Small intestine (tissue), 7 donors: ENCODE measurements around the gene RGS18. TPM values are rescaled to one million over a fixed set of nuclear protein-coding genes. Genes with fewer than 3 reads are reported as not detected.
"Not testable (repeated sequence)": the region's sequence is repeated elsewhere in the genome, so short reads cannot be mapped to it uniquely, and the experiment has no call there.

Source experiments
- DNase-seq, 2 donors: peaks; one replicate each; pipeline versions ENCODE4 v3.0.0 to v3.0.0-alpha.2; 2013
- FAIRE-seq: peaks from 2 replicates; lab custom pipeline; 2012; peaks lifted over from hg19 to GRCh38; lab: Jason Lieb, UNC
- H3K27ac ChIP-seq, 3 donors: one replicate each; pipeline ENCODE4 v1.5.1; 2013; ENCODE audit warnings: low read length in 2 of 3, mild to moderate bottlenecking in 2 of 3, control low read depth in 1 of 3, inconsistent platforms in 1 of 3, low read depth in 1 of 3, moderate library complexity in 1 of 3
- H3K27me3 ChIP-seq, 3 donors: one replicate each; pipeline ENCODE4 v1.6.1; 2013; ENCODE audit warnings: low read length in 3 of 3, inconsistent platforms in 1 of 3; ENCODE audit not compliant: control insufficient read depth in 3 of 3, insufficient read depth in 3 of 3
- H3K36me3 ChIP-seq, 3 donors: one replicate each; pipeline ENCODE4 v1.6.1; 2013; ENCODE audit warnings: low read length in 3 of 3, inconsistent platforms in 1 of 3, low read depth in 1 of 3, mild to moderate bottlenecking in 1 of 3, moderate library complexity in 1 of 3; ENCODE audit not compliant: control insufficient read depth in 3 of 3, insufficient read depth in 2 of 3
- H3K4me1 ChIP-seq, 3 donors: one replicate each; pipeline ENCODE4 v1.6.1; 2013; ENCODE audit warnings: low read length in 2 of 3, inconsistent platforms in 1 of 3, low read depth in 1 of 3, mild to moderate bottlenecking in 1 of 3, moderate library complexity in 1 of 3; ENCODE audit not compliant: control insufficient read depth in 3 of 3, insufficient read depth in 2 of 3
- H3K4me3 ChIP-seq, 3 donors: one replicate each; pipeline ENCODE4 v1.5.1; 2013; ENCODE audit warnings: low read length in 3 of 3, control low read depth in 1 of 3, inconsistent platforms in 1 of 3, low read depth in 1 of 3, mild to moderate bottlenecking in 1 of 3, moderate library complexity in 1 of 3
- H3K9me3 ChIP-seq, 2 donors: one replicate each; pipeline ENCODE4 v1.6.1; 2013; ENCODE audit warnings: low read depth in 1 of 2, low read length in 1 of 2; ENCODE audit not compliant: control insufficient read depth in 2 of 2, insufficient read depth in 1 of 2
- WGBS, 3 donors: extraction: QIAGEN DNeasy Blood & Tissue Kit; methylation state at CpG; one replicate each; pipeline ENCODE4 v1.1.7; 2013; 5-methylcytosine and 5-hydroxymethylcytosine counted together
- polyA plus RNA-seq, 4 donors: library from polyadenylated mRNA; stranded (reverse) in 3 of 4; unstranded in 1 of 4; fragments of 200-250 nt in 3 of 4; fragments of 120-200 nt in 1 of 4; gene quantifications; one replicate each; pipeline versions ENCODE4 v1.2.1 to v1.2.3, GENCODE V29; 2013
- donor health status: healthy with polysubstance abuse.
- donor health status: control.
- donor health status: control.
- donor health status: Bipolar disorder and iron deficiency.
- donor health status: healthy.

The RGS18 gene
- polyA plus RNA-seq, 4 donors: 0.48 to 4.9 (median 2.5) TPM

GRCh38 chr1:192130175-192130574 lies 28.1 kb upstream of the RGS18 start:
- no peak overlapping the region for H3K4me3 ChIP-seq
- H3K9me3 ChIP-seq: no peaks in the 10 kb centered on the region
- FAIRE-seq: no peak
- no peaks in the 10 kb centered on the region for H3K4me1 ChIP-seq
- H3K36me3 ChIP-seq: no peaks in the 10 kb centered on the region
- H3K27me3 ChIP-seq: no peaks in the 10 kb centered on the region
- no peak for DNase-seq
- H3K27ac ChIP-seq: no peak overlapping the region
- WGBS, 3 donors: 61 to 72% (median 72%) methylated on average over 1 of the region's 1 CpG

GRCh38 chr1:192130865-192131264 lies 27.4 kb upstream of the RGS18 start:
- H3K36me3 ChIP-seq, DNase-seq, H3K4me3 ChIP-seq, H3K27ac ChIP-seq, H3K27me3 ChIP-seq, FAIRE-seq, H3K4me1 ChIP-seq, H3K9me3 ChIP-seq: not testable (repeated sequence)
- 83 to 92% (median 85%) methylated on average over 5 of the region's 5 CpGs for WGBS, 3 donors

- FAIRE-seq: no peak
- no peak for DNase-seq
- no peaks in the 10 kb centered on the region for H3K4me1 ChIP-seq
- no peak overlapping the region for H3K4me3 ChIP-seq
- no peak overlapping the region for H3K27ac ChIP-seq
- no peaks in the 10 kb centered on the region for H3K9me3 ChIP-seq
- H3K36me3 ChIP-seq: no peaks in the 10 kb centered on the region
- WGBS, 3 donors: 51 to 78% (median 77%) methylated on average over 4 of the region's 4 CpGs
- H3K27me3 ChIP-seq: no peaks in the 10 kb centered on the region
Measured at GRCh38 chr1:192131914-192132313, 26.3 kb upstream of the RGS18 start.

GRCh38 chr1:192133350-192133926 lies 24.8 kb upstream of the RGS18 start:
- H3K4me1 ChIP-seq: no peaks in the 10 kb centered on the region
- no peaks in the 10 kb centered on the region for H3K36me3 ChIP-seq
- no peaks in the 10 kb centered on the region for H3K27me3 ChIP-seq
- no peak overlapping the region for H3K4me3 ChIP-seq
- no peak overlapping the region for H3K27ac ChIP-seq
- DNase-seq (no peak), FAIRE-seq (no peak)
- H3K9me3 ChIP-seq: no peaks in the 10 kb centered on the region
- 92 to 98% (median 94%) methylated on average over 1 of the region's 1 CpG for WGBS, 3 donors

- H3K27ac ChIP-seq: no peak overlapping the region
- no peak overlapping the region for H3K4me3 ChIP-seq
- DNase-seq: no peak
- H3K9me3 ChIP-seq: no peaks in the 10 kb centered on the region
- no peaks in the 10 kb centered on the region for H3K4me1 ChIP-seq
- H3K27me3 ChIP-seq: no peaks in the 10 kb centered on the region
- H3K36me3 ChIP-seq: no peaks in the 10 kb centered on the region
- no peak for FAIRE-seq
- WGBS, 3 donors: 78 to 86% (median 84%) methylated on average over 1 of the region's 1 CpG
Measured at GRCh38 chr1:192140382-192140781, 17.9 kb upstream of the RGS18 start.

GRCh38 chr1:192147221-192147620 lies 11.0 kb upstream of the RGS18 start:
- Histone ChIP-seq H3K9me3 (no peaks in the 10 kb centered on the region), H3K4me3 (no peak overlapping the region), H3K36me3 (no peaks in the 10 kb centered on the region), H3K4me1 (no peaks in the 10 kb centered on the region), H3K27ac (no peak overlapping the region), H3K27me3 (no peaks in the 10 kb centered on the region)
- DNase-seq: no peak
- no peak for FAIRE-seq
- 67 to 69% (median 68%) methylated on average over 3 of the region's 3 CpGs for WGBS, 3 donors

GRCh38 chr1:192147696-192148095 lies 10.6 kb upstream of the RGS18 start:
- Histone ChIP-seq H3K4me3 (no peak overlapping the region), H3K9me3 (no peaks in the 10 kb centered on the region), H3K4me1 (no peaks in the 10 kb centered on the region), H3K27ac (no peak overlapping the region), H3K27me3 (no peaks in the 10 kb centered on the region), H3K36me3 (no peaks in the 10 kb centered on the region)
- FAIRE-seq (no peak), DNase-seq (no peak)
- 68 to 74% (median 69%) methylated on average over 1 of the region's 1 CpG for WGBS, 3 donors

GRCh38 chr1:192151176-192151575 lies 7.1 kb upstream of the RGS18 start:
- Histone ChIP-seq H3K36me3 (no peaks in the 10 kb centered on the region), H3K27me3 (no peaks in the 10 kb centered on the region), H3K27ac (no peak overlapping the region), H3K4me1 (no peaks in the 10 kb centered on the region), H3K9me3 (no peaks in the 10 kb centered on the region), H3K4me3 (no peak overlapping the region)
- 22 to 63% (median 32%) methylated on average over 2 of the region's 2 CpGs for WGBS, 3 donors
- no peak for DNase-seq
- no peak for FAIRE-seq

GRCh38 chr1:192153276-192153675 lies 5.0 kb upstream of the RGS18 start:
- Histone ChIP-seq H3K27me3 (no peaks in the 10 kb centered on the region), H3K36me3 (no peaks in the 10 kb centered on the region), H3K4me3 (no peak overlapping the region), H3K4me1 (no peaks in the 10 kb centered on the region), H3K9me3 (no peaks in the 10 kb centered on the region), H3K27ac (no peak overlapping the region)
- no peak for FAIRE-seq
- no peak for DNase-seq
